SH-SY5Y (cell line): Measurements from ENCODE around the gene MARCHF10.

Experiments
- GATA2 ChIP-seq: IDR thresholded peaks from 2 replicates; pipeline ENCODE4 v1.6.1; 2011; ENCODE audit warnings: mild to moderate bottlenecking, low read depth, low read length
- GATA3 ChIP-seq: IDR thresholded peaks from 2 replicates; pipeline ENCODE4 v1.6.1; 2011; ENCODE audit warnings: low read depth, mild to moderate bottlenecking, low read length, moderate library complexity

DNA sequence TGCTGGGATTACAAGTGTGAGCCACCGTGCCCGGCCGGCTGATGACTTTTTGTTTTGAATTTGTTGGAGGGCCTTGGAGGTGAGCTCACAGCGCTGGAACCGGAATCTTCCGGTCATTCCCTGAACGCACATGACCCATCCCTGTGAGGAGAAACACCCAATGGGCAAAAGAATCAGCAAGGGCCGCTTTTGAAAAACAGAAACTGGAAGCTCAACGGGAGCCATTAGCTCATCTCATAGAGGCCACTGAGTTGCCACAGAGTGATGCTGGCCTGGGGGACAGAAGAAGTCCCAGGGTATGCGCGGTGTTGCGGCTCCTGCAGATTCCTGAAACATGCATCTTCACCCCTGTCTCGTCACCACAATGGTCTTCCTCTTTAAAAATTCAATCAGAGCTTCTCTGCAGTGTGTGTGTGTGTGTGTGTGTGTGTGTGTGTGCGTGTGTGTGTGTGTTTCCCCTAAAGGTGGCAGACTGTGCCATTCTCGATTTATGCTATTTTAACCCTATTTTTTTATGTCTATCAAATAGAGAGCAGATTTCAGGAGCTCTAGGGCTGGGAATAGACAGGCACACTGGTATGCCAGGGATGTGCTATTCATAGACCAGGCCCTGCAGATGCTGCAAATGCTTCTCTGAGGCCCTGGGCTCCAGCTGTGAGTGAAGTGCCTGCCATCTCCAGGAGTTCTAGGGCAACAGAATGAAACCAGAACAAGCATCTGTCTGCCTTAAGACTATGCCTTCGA, 68.3 kb downstream of the MARCHF10 start:
- TF ChIP-seq GATA2: no peak
- TF ChIP-seq GATA3: no peak
